EL (cell line): ENCODE measurements around the gene DLGAP5.

Experiments used
- DNase-seq: peaks from one replicate; pipeline ENCODE4 v3.0.0-alpha.2; 2016

The DLGAP5 gene

GRCh38 chr14:55180006-55180405, 11.4 kb downstream of the DLGAP5 start:
- DNase-seq: peak; percentile 20

- no peak for DNase-seq
Observed at GRCh38 chr14:55170526-55170925, 20.9 kb downstream of the DLGAP5 start.

GRCh38 chr14:55160989-55161388, 30.4 kb downstream of the DLGAP5 start:
- peak; percentile 45 for DNase-seq

- DNase-seq: no peak
Observed at GRCh38 chr14:55158412-55158811, 33.0 kb downstream of the DLGAP5 start.

GRCh38 chr14:55157080-55157479, 34.3 kb downstream of the DLGAP5 start:
- no peak for DNase-seq

GRCh38 chr14:55153951-55154350, 37.4 kb downstream of the DLGAP5 start:
- no peak for DNase-seq

- peak; percentile 36 for DNase-seq
Observed at GRCh38 chr14:55152052-55152753, 39.2 kb downstream of the DLGAP5 start.

GRCh38 chr14:55151601-55152000, 39.8 kb downstream of the DLGAP5 start:
- DNase-seq: no peak

GRCh38 chr14:55146425-55146824, 45.0 kb downstream of the DLGAP5 start:
- DNase-seq: no peak

- DNase-seq: no peak
Observed at GRCh38 chr14:55142466-55142865, 48.9 kb downstream of the DLGAP5 start.

- DNase-seq: no peak
Observed at GRCh38 chr14:55141825-55142224, 49.6 kb downstream of the DLGAP5 start.

- no peak for DNase-seq
Observed at GRCh38 chr14:55139696-55140509, 51.5 kb downstream of the DLGAP5 start.

GRCh38 chr14:55139141-55139540, 52.2 kb downstream of the DLGAP5 start:
- DNase-seq: no peak

- DNase-seq: no peak
Observed at GRCh38 chr14:55138091-55138490, 53.3 kb downstream of the DLGAP5 start.

- DNase-seq: peak; percentile 60
Observed at GRCh38 chr14:55136885-55137786, 54.2 kb downstream of the DLGAP5 start.

- peak; percentile 45 for DNase-seq
Observed at GRCh38 chr14:55136241-55136640, 55.1 kb downstream of the DLGAP5 start.

GRCh38 chr14:55133416-55133815, 58.0 kb downstream of the DLGAP5 start:
- peak; percentile 69 for DNase-seq

- DNase-seq: peak; percentile 27
Observed at GRCh38 chr14:55131370-55132137, 59.8 kb downstream of the DLGAP5 start.

- peak; percentile 34 for DNase-seq
Observed at GRCh38 chr14:55130196-55130550, 61.2 kb downstream of the DLGAP5 start.

GRCh38 chr14:55129428-55130195, 61.8 kb downstream of the DLGAP5 start:
- DNase-seq: peak; percentile 73

- DNase-seq: peak; percentile 69
Observed at GRCh38 chr14:55129086-55129427, 62.3 kb downstream of the DLGAP5 start, which contains the start of gene LGALS3. LGALS3 (plus strand) TSS chr14:55129252; CDS start chr14:55137374, 8,122 bp downstream.
